ENCODE results near the gene TNFSF11.

TNFSF11 gene

GRCh38 chr13:42656161-42656560 is 82.2 kb downstream of the TNFSF11 start:
- DNase-seq: no peak

GRCh38 chr13:42656958-42657357 is 83.0 kb downstream of the TNFSF11 start:
- no peak for DNase-seq

Data from activated T-cell treated with anti-CD3 and anti-CD28 coated beads, Interleukin-2, amount 50 U/mL, for 48 hours (primary cell).